ENCODE data around the gene MOB3B. TPM values are rescaled to one million over a fixed set of nuclear protein-coding genes. Genes with fewer than 3 reads are reported as not detected.

MOB3B gene
- total and polyA plus RNA-seq, 11 donors: 0.42 to 2.8 (median 1.8) TPM

DNA sequence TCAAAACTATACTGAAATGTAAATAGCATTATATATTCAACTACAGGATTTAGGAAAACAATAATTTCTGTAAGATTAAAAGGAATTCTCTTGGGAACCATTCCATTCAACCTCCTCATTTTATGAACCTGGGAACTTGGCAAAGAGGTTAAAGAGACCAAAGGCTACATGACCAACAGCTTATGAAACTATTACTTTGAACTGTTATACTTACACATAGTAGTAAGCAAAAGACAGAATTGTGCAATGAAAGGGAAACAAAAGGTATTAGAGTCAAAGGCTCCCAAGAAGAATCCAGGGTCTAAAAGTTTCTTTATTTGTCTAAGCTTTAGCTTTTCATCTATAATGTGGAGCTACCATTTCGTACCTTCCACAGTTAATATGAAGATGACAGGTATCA, 36.5 kb upstream of the MOB3B start:
- ATAC-seq (no peak), DNase-seq (no peak)
- WGBS, 4 donors: 96 to 100% (median 98%) methylated on average over 1 of the region's 1 CpG
- Histone ChIP-seq H3K36me3 (peaks cover 0 to 54% (median 36%) of the 10 kb centered on the region in 9 donors), H3K27me3 (no peaks in the 10 kb centered on the region), H3K27ac (peak overlapping the region in 1 of 12 donors; percentile 87), H3K9me3 (no peaks in the 10 kb centered on the region), H3K4me1 (peaks cover 0 to 61% (median 1%) of the 10 kb centered on the region in 12 donors), H3K4me3 (no peak overlapping the region)
- TF ChIP-seq, protein P1, sequence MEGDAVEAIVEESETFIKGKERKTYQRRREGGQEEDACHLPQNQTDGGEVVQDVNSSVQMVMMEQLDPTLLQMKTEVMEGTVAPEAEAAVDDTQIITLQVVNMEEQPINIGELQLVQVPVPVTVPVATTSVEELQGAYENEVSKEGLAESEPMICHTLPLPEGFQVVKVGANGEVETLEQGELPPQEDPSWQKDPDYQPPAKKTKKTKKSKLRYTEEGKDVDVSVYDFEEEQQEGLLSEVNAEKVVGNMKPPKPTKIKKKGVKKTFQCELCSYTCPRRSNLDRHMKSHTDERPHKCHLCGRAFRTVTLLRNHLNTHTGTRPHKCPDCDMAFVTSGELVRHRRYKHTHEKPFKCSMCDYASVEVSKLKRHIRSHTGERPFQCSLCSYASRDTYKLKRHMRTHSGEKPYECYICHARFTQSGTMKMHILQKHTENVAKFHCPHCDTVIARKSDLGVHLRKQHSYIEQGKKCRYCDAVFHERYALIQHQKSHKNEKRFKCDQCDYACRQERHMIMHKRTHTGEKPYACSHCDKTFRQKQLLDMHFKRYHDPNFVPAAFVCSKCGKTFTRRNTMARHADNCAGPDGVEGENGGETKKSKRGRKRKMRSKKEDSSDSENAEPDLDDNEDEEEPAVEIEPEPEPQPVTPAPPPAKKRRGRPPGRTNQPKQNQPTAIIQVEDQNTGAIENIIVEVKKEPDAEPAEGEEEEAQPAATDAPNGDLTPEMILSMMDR (IDR thresholded peaks at IDR 0.05): no peak
- TF ChIP-seq POLR2A (IDR thresholded peaks at IDR 0.05): no peak
- intact Hi-C loops (cut with DNase I): no loop called here

DNA sequence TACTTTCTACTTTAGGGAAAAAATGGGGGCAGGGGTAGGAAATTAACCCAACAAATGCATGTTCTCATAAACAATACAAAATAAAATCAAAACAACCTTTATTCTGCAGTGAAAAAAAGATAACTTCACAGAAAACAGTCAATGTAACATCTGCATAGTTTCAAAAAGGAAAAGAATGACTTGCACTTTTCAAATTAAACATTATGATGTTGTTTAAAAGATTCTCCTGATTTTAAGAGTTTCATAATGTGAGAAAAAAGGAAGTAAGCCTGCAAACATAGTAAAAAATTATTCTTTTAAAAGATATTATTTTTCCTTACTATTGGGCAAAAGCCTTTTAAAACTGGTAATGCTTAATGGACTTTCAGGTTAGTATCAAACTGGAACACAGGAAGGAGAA, 36.1 kb upstream of the MOB3B start:
- intact Hi-C loops (cut with DNase I): no loop called here
- peaks cover 0 to 59% (median 40%) of the 10 kb centered on the region in 9 donors for H3K36me3 ChIP-seq
- TF ChIP-seq, protein P1 (IDR thresholded peaks at IDR 0.05): no peak
- TF ChIP-seq POLR2A (IDR thresholded peaks at IDR 0.05): no peak
- peak overlapping the region in 1 of 12 donors; percentile 9 for H3K4me3 ChIP-seq
- DNase-seq (no peak), ATAC-seq (no peak)
- no peaks in the 10 kb centered on the region for H3K27me3 ChIP-seq
- H3K9me3 ChIP-seq: no peaks in the 10 kb centered on the region
- H3K27ac ChIP-seq: peak overlapping the region in 1 of 12 donors; percentile 87
- peaks cover 0 to 57% (median 0%) of the 10 kb centered on the region in 12 donors for H3K4me1 ChIP-seq

DNA sequence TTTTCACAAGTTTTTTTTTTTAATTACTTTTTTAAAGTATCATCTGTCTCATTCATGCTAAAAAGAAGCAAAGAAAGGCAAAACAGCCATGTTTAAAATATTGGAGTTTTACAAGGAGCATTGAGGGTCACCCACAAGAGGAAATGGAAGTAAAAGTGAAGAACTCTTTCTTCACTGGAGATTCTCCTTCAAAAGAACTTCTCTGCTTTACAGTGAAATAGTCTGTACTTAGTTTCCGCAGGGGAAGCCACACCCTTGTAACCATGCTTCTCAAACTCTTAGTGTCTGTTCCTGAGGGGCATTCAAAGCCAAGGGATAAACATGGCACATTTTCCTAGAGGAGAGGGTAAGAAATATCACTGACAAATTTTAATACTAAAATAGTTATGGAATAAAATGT, 35.1 kb upstream of the MOB3B start:
- DNase-seq (no peak), ATAC-seq (peak in 1 of 4 donors; percentile 46)
- peaks cover 0 to 69% (median 51%) of the 10 kb centered on the region in 9 donors for H3K36me3 ChIP-seq
- H3K4me3 ChIP-seq: no peak overlapping the region
- TF ChIP-seq, protein P1 (IDR thresholded peaks at IDR 0.05): no peak
- TF ChIP-seq POLR2A (IDR thresholded peaks at IDR 0.05): no peak
- H3K4me1 ChIP-seq: peaks cover 0 to 46% (median 0%) of the 10 kb centered on the region in 12 donors
- no peaks in the 10 kb centered on the region for H3K27me3 ChIP-seq
- H3K9me3 ChIP-seq: no peaks in the 10 kb centered on the region
- intact Hi-C loops (cut with DNase I): no loop called here
- 84 to 92% (median 86%) methylated on average over 1 of the region's 1 CpG for WGBS, 4 donors
- H3K27ac ChIP-seq: peak overlapping the region in 2 of 12 donors; percentile 35 to 87

DNA sequence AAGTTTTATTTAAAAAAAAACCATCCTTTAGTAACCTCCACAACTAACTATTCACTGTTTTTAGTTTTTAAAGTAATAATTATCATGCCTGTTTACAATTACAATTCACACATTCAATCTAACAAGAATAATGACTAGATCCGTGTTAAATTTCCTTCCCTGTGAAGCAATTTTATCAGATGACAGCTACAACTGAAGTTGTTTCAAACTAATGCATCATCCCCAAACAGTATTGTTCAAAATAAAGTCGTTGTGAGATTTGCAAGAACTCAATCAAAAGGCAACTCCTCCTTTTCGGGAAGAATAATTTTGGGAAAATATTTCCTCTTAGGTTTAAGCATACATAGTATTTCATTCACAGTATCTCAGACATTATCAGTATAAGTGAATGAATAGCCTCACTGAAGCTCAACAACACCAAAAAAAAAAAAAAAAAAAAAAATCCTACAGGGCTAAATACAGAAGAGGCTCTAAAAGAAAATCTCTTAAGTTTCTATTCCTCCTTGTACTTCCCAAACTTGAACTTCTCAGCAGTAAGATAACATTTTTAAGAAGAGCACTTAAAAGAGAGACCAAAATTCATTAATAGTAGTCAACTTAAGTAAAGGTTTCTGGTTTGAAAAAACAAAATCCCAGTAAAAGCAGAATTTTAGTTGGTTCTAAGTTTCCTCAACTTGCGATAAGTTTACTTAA, 34.3 kb upstream of the MOB3B start:
- intact Hi-C loops (cut with DNase I): no loop called here
- H3K27ac ChIP-seq: peak overlapping the region in 2 of 12 donors; percentile 35 to 87

More for the DNA sequence above, 34.3 kb upstream of the MOB3B start:
- TF ChIP-seq, protein P1 (IDR thresholded peaks at IDR 0.05): no peak
- no peak for TF ChIP-seq POLR2A (IDR thresholded peaks at IDR 0.05)
- peaks cover 0 to 77% (median 59%) of the 10 kb centered on the region in 9 donors for H3K36me3 ChIP-seq
- no peaks in the 10 kb centered on the region for H3K27me3 ChIP-seq
- DNase-seq: no peak
- H3K4me1 ChIP-seq: peaks cover 0 to 38% (median 0%) of the 10 kb centered on the region in 12 donors
- no peak for ATAC-seq
- 84 to 92% (median 88%) methylated on average over 4 of the region's 4 CpGs for WGBS, 4 donors
- H3K9me3 ChIP-seq: no peaks in the 10 kb centered on the region
- no peak overlapping the region for H3K4me3 ChIP-seq
